Upper lobe of left lung (tissue), 6 donors: ENCODE measurements around the gene ZNF282. TPM values are rescaled to one million over a fixed set of nuclear protein-coding genes. Genes with fewer than 3 reads are reported as not detected.

ENCODE experiments used
- ATAC-seq, 2 donors: fragments of 200-7000 bp; cut with Tn5 transposase; one replicate each; pipeline ENCODE4 v1.9.1; 2022; ENCODE audit warnings: mild to moderate bottlenecking in 2 of 2, moderate library complexity in 2 of 2; ENCODE audit not compliant: low FRiP score in 2 of 2
- DNase-seq, 2 donors: peaks; one replicate each; pipeline ENCODE4 v3.0.0-alpha.2; 2019 to 2020
- H3K27ac ChIP-seq, 4 donors: fragments of 200-600 bp; sonication (generic); one replicate each; pipeline ENCODE4 v1.5.1; 2016 to 2019
- H3K27me3 ChIP-seq, 4 donors: fragments of 200-600 bp; sonication (generic); one replicate each; pipeline ENCODE4 v1.5.1; 2017 to 2019
- H3K36me3 ChIP-seq, 4 donors: fragments of 200-600 bp; sonication (generic); one replicate each; pipeline ENCODE4 v1.5.1; 2016 to 2019
- H3K4me1 ChIP-seq, 4 donors: fragments of 200-600 bp; sonication (generic); one replicate each; pipeline ENCODE4 v1.5.1; 2018 to 2019
- H3K4me3 ChIP-seq, 4 donors: fragments of 200-600 bp; sonication (generic); one replicate each; pipeline ENCODE4 v1.5.1; 2017 to 2019; ENCODE audit warnings: mild to moderate bottlenecking in 2 of 4, moderate library complexity in 1 of 4
- H3K9me3 ChIP-seq, 4 donors: fragments of 200-600 bp; sonication (generic); one replicate each; pipeline ENCODE4 v1.5.1; 2018 to 2019
- CTCF ChIP-seq, 6 experiments: fragments of 450-650 bp in 4 of 6; fragments of 200-600 bp in 2 of 6; sonication (generic) in 2 of 6; IDR thresholded peaks; one replicate each; pipeline ENCODE4 v1.5.1; 2016 to 2019; ENCODE audit warnings: antibody characterized with exemption in 6 of 6
- EP300 ChIP-seq, 4 donors: sonication (generic); formaldehyde crosslinking; IDR thresholded peaks; one replicate each; pipeline ENCODE4 v1.5.1; 2017; ENCODE audit warnings: antibody characterized with exemption in 4 of 4, control low read depth in 2 of 4
- POLR2A ChIP-seq, 4 donors: fragments of 450-650 bp; IDR thresholded peaks; one replicate each; pipeline ENCODE4 v1.5.1; 2016 to 2017; ENCODE audit warnings: antibody characterized with exemption in 4 of 4, mild to moderate bottlenecking in 2 of 4
- POLR2AphosphoS5 ChIP-seq, 2 donors: sonication (generic); formaldehyde crosslinking; IDR thresholded peaks; one replicate each; pipeline ENCODE4 v1.5.1; 2017; ENCODE audit warnings: antibody characterized with exemption in 2 of 2
- WGBS, 2 donors: methylation state at CpG; one replicate each; pipeline ENCODE4 v1.1.5; 2017 to 2018; 5-methylcytosine and 5-hydroxymethylcytosine counted together
- total RNA-seq, 6 donors: library from RNA; depleted of rRNA in 4 of 6; stranded (reverse); fragments of >200 nt in 4 of 6; gene quantifications; one replicate each; pipeline versions ENCODE4 v1.1.0 to v1.2.1, GENCODE V29; 2016 to 2021
- donor health status: DM: no; HTN: no; CAD: no; lungs with moderate emphysema.
- donor health status: DM: no; HTN: yes; CAD: no; lungs with severe emphysema.

The ZNF282 gene
- total RNA-seq, 6 donors from 2014 or later = 20.7 to 35.6 (median 26.7) TPM

GRCh38 chr7:149188637-149189259 lies 6.6 kb upstream of the ZNF282 start:
- WGBS, 2 donors = 60 to 67% methylated on average over 12 of the region's 12 CpGs
- ATAC-seq = no peak
- TF ChIP-seq POLR2AphosphoS5 (IDR thresholded peaks at IDR 0.05) = no peak
- TF ChIP-seq EP300 (IDR thresholded peaks at IDR 0.05) = no peak
- no peak for TF ChIP-seq CTCF (IDR thresholded peaks at IDR 0.05)
- no peak for TF ChIP-seq POLR2A (IDR thresholded peaks at IDR 0.05)

GRCh38 chr7:149191851-149192250 lies 3.5 kb upstream of the ZNF282 start:
- WGBS, 2 donors = 71 to 72% methylated on average over 5 of the region's 5 CpGs
- ATAC-seq = no peak
- Histone ChIP-seq H3K27ac (no peak overlapping the region), H3K9me3 (no peaks in the 10 kb centered on the region), H3K36me3 (no peaks in the 10 kb centered on the region), H3K27me3 (no peaks in the 10 kb centered on the region), H3K4me1 (peaks cover 12 to 15% (median 13%) of the 10 kb centered on the region in 4 donors), H3K4me3 (no peak overlapping the region)
- DNase-seq = no peak
- TF ChIP-seq CTCF (IDR thresholded peaks at IDR 0.05) = no peak
- no peak for TF ChIP-seq EP300 (IDR thresholded peaks at IDR 0.05)

More at GRCh38 chr7:149188637-149189259, 6.6 kb upstream of the ZNF282 start:
- H3K36me3 ChIP-seq = no peaks in the 10 kb centered on the region
- no peak overlapping the region for H3K4me3 ChIP-seq
- H3K9me3 ChIP-seq = no peaks in the 10 kb centered on the region
- no peak for DNase-seq
- H3K27ac ChIP-seq = no peak overlapping the region
- no peaks in the 10 kb centered on the region for H3K27me3 ChIP-seq
- H3K4me1 ChIP-seq = no peaks in the 10 kb centered on the region

GRCh38 chr7:149194799-149195179 lies 557 bp upstream of the ZNF282 start:
- H3K4me1 ChIP-seq = peaks cover 21 to 26% (median 23%) of the 10 kb centered on the region in 4 donors
- DNase-seq = no peak
- peak overlapping the region in 3 of 4 donors; percentile 74 to 96 (median 94) for H3K4me3 ChIP-seq
- H3K36me3 ChIP-seq = peaks cover 11 to 18% (median 17%) of the 10 kb centered on the region in 4 donors
- no peak for ATAC-seq
- TF ChIP-seq EP300 (IDR thresholded peaks at IDR 0.05) = no peak
- TF ChIP-seq CTCF (IDR thresholded peaks at IDR 0.05) = no peak
- TF ChIP-seq POLR2A (IDR thresholded peaks at IDR 0.05) = no peak
- no peak for TF ChIP-seq POLR2AphosphoS5 (IDR thresholded peaks at IDR 0.05)
- 77 to 82% methylated on average over 4 of the region's 4 CpGs for WGBS, 2 donors
- H3K27ac ChIP-seq = peak overlapping the region; percentile 87 to 95 (median 91)
- no peaks in the 10 kb centered on the region for H3K27me3 ChIP-seq
- no peaks in the 10 kb centered on the region for H3K9me3 ChIP-seq

GRCh38 chr7:149196151-149196704 lies 882 bp downstream of the ZNF282 start:
- Histone ChIP-seq H3K27me3 (no peaks in the 10 kb centered on the region), H3K4me1 (peaks cover 21 to 26% (median 23%) of the 10 kb centered on the region in 4 donors), H3K36me3 (peaks cover 20 to 33% (median 30%) of the 10 kb centered on the region in 4 donors), H3K9me3 (no peaks in the 10 kb centered on the region), H3K4me3 (peak overlapping the region; percentile 64 to 96 (median 84)), H3K27ac (peak overlapping the region; percentile 87 to 95 (median 91))
- DNase-seq (no peak), ATAC-seq (no peak)
- TF ChIP-seq EP300 (IDR thresholded peaks at IDR 0.05) = no peak
- no peak for TF ChIP-seq CTCF (IDR thresholded peaks at IDR 0.05)
- no peak for TF ChIP-seq POLR2A (IDR thresholded peaks at IDR 0.05)
- no peak for TF ChIP-seq POLR2AphosphoS5 (IDR thresholded peaks at IDR 0.05)
- WGBS, 2 donors = 0 to 2% methylated on average over 6 to 17 of the region's 17 CpGs
